ENCODE data around the gene REEP3.

The REEP3 gene

GRCh38 chr10:63588436-63589167 is 67.4 kb downstream of the REEP3 start:
- no peak for DNase-seq (ENCODE audit: low read depth)

GRCh38 chr10:63591600-63592379 is 70.6 kb downstream of the REEP3 start:
- DNase-seq (ENCODE audit: low read depth) = no peak

GRCh38 chr10:63593576-63593975 is 72.4 kb downstream of the REEP3 start:
- DNase-seq (ENCODE audit: low read depth) = no peak

- no peak for DNase-seq (ENCODE audit: low read depth)
Measured at GRCh38 chr10:63595072-63595471, 73.9 kb downstream of the REEP3 start.

GRCh38 chr10:63596924-63597323 is 75.7 kb downstream of the REEP3 start:
- DNase-seq (ENCODE audit: low read depth) = no peak

GRCh38 chr10:63600540-63600939 is 79.3 kb downstream of the REEP3 start:
- DNase-seq (ENCODE audit: low read depth) = no peak

GRCh38 chr10:63603709-63604445 is 82.7 kb downstream of the REEP3 start:
- no peak for DNase-seq (ENCODE audit: low read depth)

- DNase-seq (ENCODE audit: low read depth) = no peak
Measured at GRCh38 chr10:63605197-63605967, 84.2 kb downstream of the REEP3 start.

GRCh38 chr10:63608511-63608910 is 87.3 kb downstream of the REEP3 start:
- no peak for DNase-seq (ENCODE audit: low read depth)

- no peak for DNase-seq (ENCODE audit: low read depth)
Measured at GRCh38 chr10:63611078-63611477, 89.9 kb downstream of the REEP3 start.

GRCh38 chr10:63614371-63614891 is 93.2 kb downstream of the REEP3 start:
- peak; percentile 69 for DNase-seq (ENCODE audit: low read depth)

GRCh38 chr10:63618552-63618951 is 97.4 kb downstream of the REEP3 start:
- DNase-seq (ENCODE audit: low read depth) = no peak

- no peak for DNase-seq (ENCODE audit: low read depth)
Measured at GRCh38 chr10:63619426-63619825, 98.2 kb downstream of the REEP3 start.

- no peak for DNase-seq (ENCODE audit: low read depth)
Measured at GRCh38 chr10:63622097-63622496, 100.9 kb downstream of the REEP3 start.

- no peak for DNase-seq (ENCODE audit: low read depth)
Measured at GRCh38 chr10:63624701-63625100, 103.5 kb downstream of the REEP3 start.

GRCh38 chr10:63627396-63627795 is 106.2 kb downstream of the REEP3 start:
- no peak for DNase-seq (ENCODE audit: low read depth)

GRCh38 chr10:63627881-63628296 is 106.7 kb downstream of the REEP3 start:
- no peak for DNase-seq (ENCODE audit: low read depth)

GRCh38 chr10:63628526-63629362 is 107.5 kb downstream of the REEP3 start:
- no peak for DNase-seq (ENCODE audit: low read depth)

- DNase-seq (ENCODE audit: low read depth) = peak; percentile 94
Measured at GRCh38 chr10:63629363-63630084, 108.3 kb downstream of the REEP3 start.

Measured in GM04503 (cell line).